ENCODE measurements around the gene PIKFYVE. TPM values are rescaled to one million over a fixed set of nuclear protein-coding genes. Genes with fewer than 3 reads are reported as not detected.

Gene PIKFYVE
- total and polyA plus RNA-seq, 2 of the 8 experiments (the other 6 are each of a cell fraction or from before 2014, with no cell fraction given): 8.8 to 33.5 TPM

DNA sequence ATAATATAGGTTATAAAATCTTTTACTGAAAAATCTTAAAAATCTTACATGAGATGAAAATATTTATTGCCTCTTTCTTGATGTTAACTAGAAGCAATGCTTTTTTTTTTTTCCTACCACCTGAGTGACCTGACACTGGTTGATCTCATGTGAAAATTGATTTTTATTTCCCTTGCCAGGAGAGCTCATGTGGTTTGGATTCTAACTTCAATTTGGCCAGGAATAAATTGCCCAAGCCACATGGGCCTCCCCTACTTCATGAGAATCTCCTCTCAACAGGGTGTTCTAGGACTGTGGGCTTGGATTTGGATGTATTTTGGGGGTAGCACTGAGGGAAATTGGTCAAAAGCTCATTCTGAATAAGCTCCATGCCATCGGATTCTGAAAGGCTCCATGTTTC lies 31.3 kb upstream of the PIKFYVE start:
- H3K4me1 ChIP-seq (replicated peaks in 1 of 4; ENCODE audit: control insufficient read depth in 3 of 4, insufficient read depth in 4 of 4, low read length in 3 of 4): no peaks in the 10 kb centered on the region
- no peak overlapping the region for H2BK15ac ChIP-seq (ENCODE audit: low read length)
- H2BK5ac ChIP-seq (ENCODE audit: low read depth, low read length): no peak overlapping the region
- H3K79me1 ChIP-seq (ENCODE audit: low read depth, low read length): no peaks in the 10 kb centered on the region
- H3K27me3 ChIP-seq (replicated peaks in 1 of 4; ENCODE audit: control insufficient read depth in 3 of 4, extremely low read depth in 1 of 4, insufficient read depth in 3 of 4, low read length in 3 of 4): no peaks in the 10 kb centered on the region
- no peak overlapping the region for H2BK12ac ChIP-seq (ENCODE audit: low read depth, low read length)
- H3K4me2 ChIP-seq (ENCODE audit: insufficient read depth in 1 of 2, low read depth in 2 of 2, low read length in 2 of 2): no peak overlapping the region
- no peaks in the 10 kb centered on the region for H3K79me2 ChIP-seq (ENCODE audit: control insufficient read depth in 1 of 2, insufficient read depth in 2 of 2, low read length in 2 of 2)
- H3K23me2 ChIP-seq (ENCODE audit: low read depth, low read length): no peaks in the 10 kb centered on the region
- H3K36me3 ChIP-seq (ENCODE audit: control insufficient read depth in 2 of 4, insufficient read depth in 4 of 4, low read length in 3 of 4): peaks cover 14 to 38% (median 25%) of the 10 kb centered on the region in 4 experiments
- no peak overlapping the region for H4K5ac ChIP-seq (ENCODE audit: insufficient read length, low read depth, low read length)
- H3K18ac ChIP-seq (ENCODE audit: extremely low read depth, low read length): no peak overlapping the region
- H4K91ac ChIP-seq (replicated peaks; ENCODE audit: insufficient read length, low read length): no peak overlapping the region
- H3K23ac ChIP-seq (ENCODE audit: insufficient read length): no peak overlapping the region
- H3K4me3 ChIP-seq (ENCODE audit: extremely low read depth in 1 of 4, insufficient read depth in 2 of 4, low read depth in 3 of 4, low read length in 4 of 4): no peak overlapping the region
- H3K9me3 ChIP-seq (ENCODE audit: insufficient read depth in 2 of 2, low read depth in 1 of 2, low read length in 1 of 2): no peaks in the 10 kb centered on the region
- H3K9ac ChIP-seq (replicated peaks in 1 of 4; ENCODE audit: extremely low read depth in 1 of 4, low read depth in 3 of 4, low read length in 3 of 4): no peak overlapping the region
- CTCF ChIA-PET (ENCODE audit: partially characterized antibody): interaction anchor here (0.7 to 1.5 kb wide), 5 partner anchors 10 to 194 kb away, joined by 3 to 8 read pairs (median 4); no protein-coding TSS in a partner anchor
- H3K14ac ChIP-seq (ENCODE audit: insufficient read length): no peak overlapping the region
- no peak overlapping the region for H2BK120ac ChIP-seq (replicated peaks; ENCODE audit: low read depth, low read length)
- H3K4ac ChIP-seq (replicated peaks; ENCODE audit: insufficient read length, low read depth, low read length): no peak overlapping the region
- H2AFZ ChIP-seq (ENCODE audit: low read length): no peak overlapping the region
- H2AK5ac ChIP-seq (ENCODE audit: low read depth, low read length): no peak overlapping the region
- WGBS, 2 experiments (ENCODE audit: extremely low coverage in 1 of 2, insufficient coverage in 1 of 2, insufficient read length in 1 of 2, insufficient replicate concordance in 2 of 2, low coverage in 1 of 2, low lambda C conversion rate in 2 of 2, missing lambda C conversion rate in 1 of 2): 89% methylated on average over 1 of the region's 1 CpG; no CpG with 5 or more reads in 1 of the 2 experiments
- POLR2A ChIA-PET (ENCODE audit: partially characterized antibody): interaction anchor here (0.8 to 1.7 kb wide), 7 partner anchors 8 to 28 kb away, joined by 3 to 6 read pairs (median 4); partner anchors contain the start of gene IDH1
- FAIRE-seq: no peak
- H4K20me1 ChIP-seq (replicated peaks in 1 of 2; ENCODE audit: control insufficient read depth in 1 of 2, insufficient read depth in 2 of 2, low read length in 2 of 2): no peaks in the 10 kb centered on the region
- H2BK20ac ChIP-seq (ENCODE audit: low read length): no peak overlapping the region
- no peak overlapping the region for H4K8ac ChIP-seq (ENCODE audit: extremely low read depth, insufficient read depth, low read length)
- no peak overlapping the region for H3K27ac ChIP-seq (ENCODE audit: low read depth, low read length)
- no peak for DNase-seq (ENCODE audit: low read depth in 1 of 2, low spot score in 2 of 2)
- H3K56ac ChIP-seq (replicated peaks; ENCODE audit: insufficient read length, low read depth, low read length): no peak overlapping the region
- TF ChIP-seq JUN (IDR thresholded peaks at IDR 0.05; ENCODE audit: low read depth, low read length) (no peak), ASH2L (IDR thresholded peaks at IDR 0.05; ENCODE audit: low read length) (no peak)
